DMS 273 (cell line): ENCODE data around the gene KLHDC4.

Experiments used
- DNase-seq: peaks from one replicate; lab custom pipeline; 2025; ENCODE audit not compliant: unreplicated experiment; lab: John Stamatoyannopoulos, UW

The KLHDC4 gene

DNA sequence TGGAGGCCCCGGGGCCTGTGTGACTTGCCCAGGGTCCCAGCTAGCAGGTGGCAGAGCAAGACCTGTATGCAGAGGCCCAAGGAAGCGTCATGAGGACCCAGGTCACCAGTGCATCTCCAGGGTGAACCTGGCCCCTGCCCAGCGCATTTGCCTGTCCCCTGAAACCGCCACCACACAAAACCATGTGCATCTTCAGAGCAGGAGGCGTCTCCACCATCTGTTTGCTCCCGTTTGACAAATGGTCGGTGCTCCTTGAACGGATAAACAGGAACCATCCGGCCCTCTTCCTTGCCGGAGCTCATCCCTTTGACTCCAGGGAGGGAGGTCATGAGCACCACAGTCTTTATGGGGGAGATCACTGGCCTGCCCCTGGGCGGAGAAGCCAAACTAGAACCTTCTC, 101.0 kb downstream of the KLHDC4 start:
- peak; percentile 18 for DNase-seq

DNA sequence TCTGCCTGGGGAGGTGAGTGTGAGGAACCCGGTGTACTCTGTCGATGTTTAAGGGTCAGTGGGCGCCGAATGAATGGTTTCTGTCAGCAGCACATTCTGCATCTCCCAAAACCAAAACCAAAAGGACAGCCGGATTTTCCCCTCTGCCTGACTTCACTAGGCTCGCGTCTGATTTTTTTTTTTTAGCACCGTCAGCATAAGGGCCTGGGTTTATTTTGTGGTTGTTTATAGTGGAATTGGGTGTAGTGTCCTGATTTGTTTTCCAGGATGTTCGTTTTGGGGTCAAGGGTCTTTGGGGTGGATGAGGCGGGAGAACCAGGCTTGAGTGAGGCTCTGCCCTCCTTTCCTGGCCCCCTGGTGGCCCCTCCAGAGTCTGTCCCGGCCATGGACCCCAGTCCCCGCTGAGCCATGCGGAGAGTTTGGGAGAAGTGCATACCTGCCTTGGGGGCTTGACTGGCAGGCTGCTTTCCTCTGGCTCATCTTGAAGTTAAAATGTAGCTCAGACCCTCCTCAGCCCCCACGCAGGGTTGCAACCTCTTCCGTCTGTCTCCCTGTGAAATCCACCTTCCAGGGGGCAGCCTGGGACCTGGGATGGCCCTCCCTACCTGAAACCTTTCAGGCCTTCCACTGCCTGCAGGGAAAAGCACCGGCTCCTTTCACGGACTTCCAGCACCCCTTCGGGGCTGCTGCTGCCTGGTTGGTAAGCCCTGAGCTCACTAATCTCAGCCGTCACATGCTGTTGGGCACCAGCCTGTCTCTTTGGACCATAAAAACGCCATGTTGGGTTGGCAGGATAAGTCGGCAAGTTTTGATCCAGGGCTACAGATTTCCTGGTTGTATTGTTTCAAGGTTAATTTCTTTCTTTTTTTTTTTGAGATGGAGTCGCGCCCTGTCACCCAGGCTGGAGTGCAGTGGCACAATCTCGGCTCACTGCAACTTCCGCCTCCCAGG, 103.3 kb downstream of the KLHDC4 start:
- DNase-seq, result no peak

DNA sequence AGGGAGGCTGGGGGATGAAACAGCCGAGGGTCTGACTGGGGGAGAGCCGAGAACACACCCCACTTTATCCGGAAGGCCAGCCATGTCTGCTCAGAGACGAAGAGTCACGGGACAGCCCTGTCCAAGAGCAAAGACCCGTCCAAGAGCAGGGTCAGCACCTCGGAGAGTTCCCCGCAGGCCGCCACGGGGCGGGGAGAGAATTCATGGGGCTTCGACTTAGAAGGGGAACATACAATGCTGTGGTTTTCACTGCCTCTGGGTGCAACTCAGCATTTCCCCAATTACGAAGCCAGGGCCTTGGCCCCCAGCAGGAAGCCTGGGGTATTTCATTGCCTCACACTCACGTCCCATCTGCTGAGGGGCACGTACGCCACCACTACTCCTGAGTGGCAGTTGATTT, 104.2 kb downstream of the KLHDC4 start:
- peak; percentile 32 for DNase-seq

DNA sequence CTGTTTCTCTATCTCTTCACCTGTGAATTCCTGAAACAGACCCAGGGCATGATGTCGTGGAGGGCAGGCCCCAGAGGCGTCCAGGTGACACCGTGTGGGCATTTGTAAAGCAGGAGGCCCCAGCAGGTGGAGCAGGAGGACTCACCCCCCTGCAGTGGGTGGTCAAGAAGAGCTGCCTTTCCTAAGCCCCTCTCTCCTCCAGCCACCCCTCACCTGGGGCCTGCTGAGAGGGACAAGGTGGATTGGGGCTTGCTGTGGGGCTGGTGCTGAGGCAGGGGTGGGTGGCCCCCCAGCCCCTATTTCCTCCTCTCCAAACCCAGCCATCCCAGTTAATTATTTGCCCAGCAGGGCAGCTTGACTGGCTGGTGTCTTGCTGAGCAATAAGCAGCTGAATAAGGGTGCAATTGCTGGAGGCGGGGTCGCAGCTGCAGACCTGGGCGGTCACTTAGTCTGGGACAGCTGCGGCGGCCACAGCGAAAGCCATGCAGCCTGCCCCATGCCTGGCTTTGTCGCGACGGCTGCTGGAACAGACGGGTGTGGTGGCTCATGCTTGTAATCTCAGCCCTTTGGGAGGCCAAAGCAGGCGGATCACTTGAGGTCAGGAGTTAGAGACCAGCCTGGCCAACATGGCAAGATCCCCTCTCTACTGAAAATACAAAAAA, 107.1 kb downstream of the KLHDC4 start:
- no peak for DNase-seq
